Thyroid gland (tissue), 4 donors: Measurements from ENCODE around the gene TRIM56. TPM values are rescaled to one million over a fixed set of nuclear protein-coding genes. Genes with fewer than 3 reads are reported as not detected.

ENCODE experiments used
- DNase-seq, 2 donors: peaks; one replicate each; pipeline ENCODE4 v3.0.0-alpha.2; 2019
- H3K27ac ChIP-seq, 3 donors: fragments of 200-600 bp; sonication (generic); 1 replicate in 2 of 3; 2 replicates in 1 of 3; pipeline ENCODE4 v1.5.1; 2016 to 2019; ENCODE audit warnings: mild to moderate bottlenecking in 1 of 3, moderate library complexity in 1 of 3
- H3K27me3 ChIP-seq: fragments of 200-600 bp; sonication (generic); one replicate; pipeline ENCODE4 v1.5.1; 2019
- H3K36me3 ChIP-seq, 2 donors: fragments of 200-600 bp; sonication (generic); one replicate each; pipeline ENCODE4 v1.5.1; 2016 to 2019
- H3K4me1 ChIP-seq, 2 donors: fragments of 200-600 bp; sonication (generic); one replicate each; pipeline ENCODE4 v1.5.1; 2017 to 2019
- H3K4me3 ChIP-seq, 3 donors: fragments of 200-600 bp; sonication (generic); replicated peaks in 1 of 3; 1 replicate in 2 of 3; 2 replicates in 1 of 3; pipeline ENCODE4 v1.5.1; 2016; ENCODE audit warnings: mild to moderate bottlenecking in 1 of 3
- H3K9me3 ChIP-seq: fragments of 200-600 bp; sonication (generic); one replicate; pipeline ENCODE4 v1.5.1; 2017
- POLR2A ChIP-seq, 2 donors: fragments of 450-650 bp; IDR thresholded peaks; one replicate each; pipeline ENCODE4 v1.6.1; 2017; ENCODE audit warnings: antibody characterized with exemption in 2 of 2, mild to moderate bottlenecking in 2 of 2, moderate library complexity in 1 of 2
- WGBS, 2 donors: methylation state at CpG; one replicate each; pipeline ENCODE4 v1.1.5; 2017; 5-methylcytosine and 5-hydroxymethylcytosine counted together
- intact Hi-C: fragments of 100-400 bp; cut with DNase I; formaldehyde crosslinking; loops from one replicate; pipeline ENCODE4 v1.15.1; 2023
- total RNA-seq, 4 donors: library from RNA; depleted of rRNA; stranded (reverse); fragments of >200 nt; gene quantifications; one replicate each; pipeline ENCODE4 v1.2.3, GENCODE V29; 2016
- TF ChIP-seq, protein P1 (sequence below), 6 experiments: fragments of 200-600 bp in 3 of 6; fragments of 450-650 bp in 3 of 6; sonication (generic) in 3 of 6; IDR thresholded peaks; one replicate each; pipeline ENCODE4 v1.5.1; 2016 to 2019; ENCODE audit warnings: antibody characterized with exemption in 6 of 6, mild to moderate bottlenecking in 2 of 6, inconsistent platforms in 1 of 6, moderate library complexity in 1 of 6

Gene TRIM56
- total RNA-seq, 4 donors from 2014 or later: 19.6 to 36.4 (median 28.5) TPM

GRCh38 chr7:101124376-101125056 lies 39.2 kb downstream of the TRIM56 start:
- WGBS, 2 donors: 58 to 76% methylated on average over 7 of the region's 7 CpGs
- Histone ChIP-seq H3K4me1 (peaks cover 21 to 39% of the 10 kb centered on the region in 2 donors), H3K9me3 (no peaks in the 10 kb centered on the region), H3K4me3 (no peak overlapping the region), H3K36me3 (no peaks in the 10 kb centered on the region), H3K27me3 (no peaks in the 10 kb centered on the region), H3K27ac (peak overlapping the region in 2 of 3 donors; percentile 21 to 22)
- TF ChIP-seq, protein P1, sequence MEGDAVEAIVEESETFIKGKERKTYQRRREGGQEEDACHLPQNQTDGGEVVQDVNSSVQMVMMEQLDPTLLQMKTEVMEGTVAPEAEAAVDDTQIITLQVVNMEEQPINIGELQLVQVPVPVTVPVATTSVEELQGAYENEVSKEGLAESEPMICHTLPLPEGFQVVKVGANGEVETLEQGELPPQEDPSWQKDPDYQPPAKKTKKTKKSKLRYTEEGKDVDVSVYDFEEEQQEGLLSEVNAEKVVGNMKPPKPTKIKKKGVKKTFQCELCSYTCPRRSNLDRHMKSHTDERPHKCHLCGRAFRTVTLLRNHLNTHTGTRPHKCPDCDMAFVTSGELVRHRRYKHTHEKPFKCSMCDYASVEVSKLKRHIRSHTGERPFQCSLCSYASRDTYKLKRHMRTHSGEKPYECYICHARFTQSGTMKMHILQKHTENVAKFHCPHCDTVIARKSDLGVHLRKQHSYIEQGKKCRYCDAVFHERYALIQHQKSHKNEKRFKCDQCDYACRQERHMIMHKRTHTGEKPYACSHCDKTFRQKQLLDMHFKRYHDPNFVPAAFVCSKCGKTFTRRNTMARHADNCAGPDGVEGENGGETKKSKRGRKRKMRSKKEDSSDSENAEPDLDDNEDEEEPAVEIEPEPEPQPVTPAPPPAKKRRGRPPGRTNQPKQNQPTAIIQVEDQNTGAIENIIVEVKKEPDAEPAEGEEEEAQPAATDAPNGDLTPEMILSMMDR (IDR thresholded peaks at IDR 0.05): no peak
- TF ChIP-seq POLR2A (IDR thresholded peaks at IDR 0.05): no peak
- intact Hi-C loops: no loop called here
- no peak for DNase-seq

GRCh38 chr7:101125989-101126650 lies 40.8 kb downstream of the TRIM56 start:
- H3K4me1 ChIP-seq: peaks cover 21 to 39% of the 10 kb centered on the region in 2 donors
- H3K9me3 ChIP-seq: no peaks in the 10 kb centered on the region
- no peak for TF ChIP-seq POLR2A (IDR thresholded peaks at IDR 0.05)
- TF ChIP-seq, protein P1 (IDR thresholded peaks at IDR 0.05): no peak
- WGBS, 2 donors: 17 to 41% methylated on average over 7 to 15 of the region's 15 CpGs
- H3K27ac ChIP-seq: peak overlapping the region; percentile 29 to 83 (median 75)
- H3K4me3 ChIP-seq: no peak overlapping the region
- H3K27me3 ChIP-seq: no peaks in the 10 kb centered on the region
- peak; percentile 63 to 64 for DNase-seq
- no peaks in the 10 kb centered on the region for H3K36me3 ChIP-seq
- intact Hi-C loops: no loop called here

- TF ChIP-seq, protein P1 (IDR thresholded peaks at IDR 0.05): peak in 1 of 6 experiments; percentile 11
- TF ChIP-seq POLR2A (IDR thresholded peaks at IDR 0.05): peak in 1 of 2 donors; percentile 66
- no peak within 1 kb of the TSS for H3K4me3 ChIP-seq
- intact Hi-C loops: no loop called here
- no peaks in the 10 kb centered on the region for H3K27me3 ChIP-seq
- peaks cover 21 to 38% of the 10 kb centered on the region in 2 donors for H3K4me1 ChIP-seq
- no peaks in the 10 kb centered on the region for H3K36me3 ChIP-seq
- peak within 1 kb of the TSS; percentile 29 to 83 (median 75) for H3K27ac ChIP-seq
- H3K9me3 ChIP-seq: no peaks in the 10 kb centered on the region
- peak; percentile 84 to 85 for DNase-seq
- WGBS, 2 donors: 1 to 5% methylated on average over 7 to 22 of the region's 22 CpGs
Observed at GRCh38 chr7:101126651-101127459, 41.6 kb downstream of the TRIM56 start, which contains the start of gene SERPINE1. Gene SERPINE1 (plus strand): TSS chr7:101127104. CDS start chr7:101128394, 1,290 bp downstream.

DNA sequence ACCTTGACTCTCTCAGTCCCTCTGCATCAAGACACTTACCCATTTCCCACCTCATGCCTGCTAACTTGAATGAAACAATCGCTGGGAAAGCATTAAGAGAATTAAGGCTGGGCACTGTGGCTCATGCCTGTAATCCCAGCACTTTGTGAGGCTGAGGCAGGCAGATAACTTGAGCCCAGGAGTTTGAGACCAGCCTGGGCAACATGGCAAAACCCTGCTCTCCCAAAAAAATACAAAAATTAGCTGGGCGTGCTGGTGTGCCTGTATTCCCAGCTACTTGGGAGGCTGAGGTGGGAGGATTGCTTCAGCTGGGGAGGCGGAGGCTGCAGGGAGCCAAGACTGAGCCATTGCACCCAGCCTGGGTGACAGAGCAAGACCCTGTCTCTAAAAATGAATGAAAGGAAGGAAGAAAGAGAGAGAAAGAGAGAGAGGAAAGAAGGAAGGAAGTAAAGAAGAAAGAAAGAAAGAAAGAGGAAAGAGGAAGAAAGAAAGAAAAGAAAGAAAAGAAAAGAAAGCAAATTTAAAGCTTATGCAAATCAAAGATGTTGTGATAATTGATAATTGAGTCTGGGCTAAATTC lies 42.3 kb downstream of the TRIM56 start:
- H3K4me1 ChIP-seq: peaks cover 21 to 31% of the 10 kb centered on the region in 2 donors
- WGBS, 2 donors: 71 to 73% methylated on average over 3 of the region's 3 CpGs
- DNase-seq: no peak
- TF ChIP-seq, protein P1 (IDR thresholded peaks at IDR 0.05): no peak
- TF ChIP-seq POLR2A (IDR thresholded peaks at IDR 0.05): no peak
- H3K27ac ChIP-seq: peak overlapping the region in 2 of 3 donors; percentile 50 to 75
- no peaks in the 10 kb centered on the region for H3K27me3 ChIP-seq
- H3K9me3 ChIP-seq: no peaks in the 10 kb centered on the region
- intact Hi-C loops: no loop called here
- H3K4me3 ChIP-seq: no peak overlapping the region
- no peaks in the 10 kb centered on the region for H3K36me3 ChIP-seq
